Activated CD4-positive, alpha-beta T cell treated with anti-CD3 and anti-CD28 coated beads for 24 hours (primary cell): ENCODE results near the gene RYR1.
"Not testable (repeated sequence)": the region's sequence is repeated elsewhere in the genome, so short reads cannot be mapped to it uniquely, and the experiment has no call there.

ENCODE experiments used
- DNase-seq, 2 donors: peaks; one replicate each; pipeline ENCODE4 v3.0.0-alpha.2; 2020; ENCODE audit warnings: low read depth in 2 of 2

RYR1 gene

GRCh38 chr19:38457690-38458405 lies 24.4 kb downstream of the RYR1 start:
- DNase-seq: no peak

DNA sequence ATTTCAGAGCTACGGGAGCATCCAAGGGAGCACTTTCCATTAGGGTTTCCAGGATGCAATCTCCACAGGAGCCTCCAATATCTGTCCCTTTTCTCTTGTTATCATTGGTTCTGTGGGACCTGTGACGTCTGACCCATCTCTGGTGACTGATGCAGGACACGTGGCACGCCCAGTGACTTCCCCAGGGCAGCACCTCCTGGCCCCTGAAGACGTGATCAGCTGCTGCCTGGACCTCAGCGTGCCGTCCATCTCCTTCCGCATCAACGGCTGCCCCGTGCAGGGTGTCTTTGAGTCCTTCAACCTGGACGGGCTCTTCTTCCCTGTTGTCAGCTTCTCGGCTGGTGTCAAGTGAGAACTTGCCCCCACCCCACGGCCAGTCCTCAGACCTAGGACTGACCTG lies 25.5 kb downstream of the RYR1 start:
- DNase-seq: no peak

DNA sequence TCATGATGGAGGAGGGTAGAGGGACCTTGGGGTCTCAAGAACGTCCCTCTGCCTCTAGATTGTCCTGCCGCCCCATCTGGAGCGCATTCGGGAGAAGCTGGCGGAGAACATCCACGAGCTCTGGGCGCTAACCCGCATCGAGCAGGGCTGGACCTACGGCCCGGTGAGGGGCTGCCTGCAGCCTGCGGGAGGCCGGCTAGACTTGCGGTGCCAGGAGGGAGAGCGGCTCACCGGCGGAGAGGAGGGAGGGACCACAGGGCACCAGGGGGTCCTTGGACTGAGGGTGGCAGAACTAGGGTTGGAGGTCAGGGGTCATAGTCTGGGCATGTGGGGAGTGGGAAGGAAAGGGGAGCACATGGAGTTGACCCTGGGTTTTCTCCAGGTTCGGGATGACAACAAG lies 29.9 kb downstream of the RYR1 start:
- DNase-seq: no peak

GRCh38 chr19:38464421-38465082 lies 31.1 kb downstream of the RYR1 start:
- DNase-seq: no peak

DNA sequence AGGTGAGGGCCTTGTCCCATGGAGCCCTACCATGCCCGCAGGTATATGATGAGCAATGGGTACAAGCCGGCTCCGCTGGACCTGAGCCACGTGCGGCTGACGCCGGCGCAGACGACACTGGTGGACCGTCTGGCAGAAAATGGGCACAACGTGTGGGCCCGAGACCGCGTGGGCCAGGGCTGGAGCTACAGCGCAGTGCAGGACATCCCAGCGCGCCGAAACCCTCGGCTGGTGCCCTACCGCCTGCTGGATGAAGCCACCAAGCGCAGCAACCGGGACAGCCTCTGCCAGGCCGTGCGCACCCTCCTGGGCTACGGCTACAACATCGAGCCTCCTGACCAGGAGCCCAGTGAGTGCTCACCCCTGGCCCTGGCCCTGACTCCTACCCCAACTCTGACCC lies 32.6 kb downstream of the RYR1 start:
- DNase-seq: no peak

- no peak for DNase-seq
Observed at GRCh38 chr19:38467541-38468525, 34.3 kb downstream of the RYR1 start.

- DNase-seq: no peak
Observed at GRCh38 chr19:38469151-38469550, 35.7 kb downstream of the RYR1 start.

DNA sequence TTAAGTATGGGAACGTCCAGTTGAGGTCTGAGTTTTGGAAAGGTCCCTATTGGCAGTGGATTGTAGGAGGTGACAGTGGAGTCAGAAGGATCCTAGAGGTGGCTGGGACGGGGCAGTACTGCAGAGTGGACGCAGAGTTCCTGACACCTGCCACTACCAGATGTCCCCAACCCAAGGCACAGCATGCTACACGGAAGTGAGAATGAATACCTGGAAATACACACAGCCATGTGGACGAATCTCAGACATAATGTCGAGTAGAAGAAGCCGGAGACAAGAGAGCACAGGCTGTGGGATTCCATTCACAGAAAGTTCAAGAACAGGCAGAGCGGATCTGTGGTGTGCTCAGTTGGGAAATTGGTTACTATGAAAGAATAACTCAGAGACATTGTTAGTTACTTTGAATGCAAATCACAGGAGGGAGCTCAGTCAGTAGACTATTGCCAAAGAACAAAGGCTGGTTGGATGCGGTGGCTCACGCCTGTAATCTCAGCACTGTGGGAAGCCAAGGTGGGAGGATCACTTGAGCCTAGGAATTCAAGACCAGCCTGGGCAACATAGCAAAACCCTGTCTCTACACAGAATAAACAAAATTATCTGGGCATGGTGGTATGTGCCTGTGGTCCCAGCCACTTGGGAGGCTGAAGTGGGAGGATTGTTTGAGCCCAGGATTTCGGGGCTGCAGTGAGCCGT lies 37.4 kb downstream of the RYR1 start:
- no peak for DNase-seq

DNA sequence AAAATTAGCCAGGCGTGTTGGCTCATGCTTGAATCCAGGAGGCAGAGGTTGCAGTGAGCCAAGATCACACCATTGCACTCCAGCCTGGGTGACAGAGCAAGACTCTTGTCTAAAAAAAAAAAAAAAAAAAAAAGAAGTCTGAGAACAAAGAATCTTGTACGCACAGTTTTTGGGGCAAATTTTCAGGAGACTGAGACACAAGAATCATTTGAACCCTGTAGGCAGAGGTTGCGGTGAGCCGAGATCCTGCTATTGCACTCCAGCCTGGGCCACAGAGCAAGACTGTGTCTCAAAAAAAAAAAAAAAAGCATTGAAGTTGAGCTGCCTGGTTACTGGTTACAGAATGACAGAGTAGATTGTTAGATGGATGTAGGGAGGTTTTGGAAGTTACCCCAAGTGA lies 39.2 kb downstream of the RYR1 start:
- not testable (repeated sequence) for DNase-seq

GRCh38 chr19:38473201-38473600 lies 39.7 kb downstream of the RYR1 start:
- DNase-seq: no peak

DNA sequence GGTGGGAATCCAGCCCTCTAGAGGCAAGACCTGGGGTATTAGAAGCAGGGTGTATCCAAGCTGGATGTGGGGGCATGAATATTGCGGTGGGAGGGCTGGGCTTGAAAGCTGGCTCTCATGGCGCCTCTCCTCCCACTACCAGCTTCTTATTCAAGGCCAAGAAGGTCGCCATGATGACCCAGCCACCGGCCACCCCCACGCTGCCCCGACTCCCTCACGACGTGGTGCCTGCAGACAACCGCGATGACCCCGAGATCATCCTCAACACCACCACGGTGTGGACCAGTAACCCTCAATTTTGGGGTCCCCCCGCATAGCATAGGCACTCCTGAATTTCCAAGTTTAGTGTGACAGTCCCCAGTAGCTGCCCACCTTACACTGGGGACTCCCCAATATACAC lies 41.7 kb downstream of the RYR1 start:
- no peak for DNase-seq

- no peak for DNase-seq
Observed at GRCh38 chr19:38478273-38478971, 44.9 kb downstream of the RYR1 start.

DNA sequence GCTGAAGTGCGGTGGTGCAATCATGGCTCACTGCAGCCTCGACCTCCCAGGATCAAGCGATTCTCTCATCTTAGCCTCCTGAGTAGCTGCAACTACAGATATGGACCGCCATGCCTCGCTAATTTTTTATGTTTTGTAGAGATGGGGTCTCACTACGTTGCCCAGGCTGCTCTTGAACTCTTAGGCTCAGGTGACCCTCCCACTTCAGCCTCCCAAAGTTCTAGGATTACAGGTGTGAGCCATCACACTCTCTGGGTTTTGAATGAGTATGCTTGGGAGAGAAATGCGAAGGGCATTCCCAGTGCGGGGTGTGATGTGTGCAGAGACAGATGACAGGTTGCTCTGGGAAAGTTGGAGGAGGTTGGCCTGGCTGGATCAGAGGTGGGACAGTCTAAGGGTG lies 49.0 kb downstream of the RYR1 start:
- DNase-seq: no peak

GRCh38 chr19:38483016-38483630 lies 49.6 kb downstream of the RYR1 start:
- no peak for DNase-seq

DNA sequence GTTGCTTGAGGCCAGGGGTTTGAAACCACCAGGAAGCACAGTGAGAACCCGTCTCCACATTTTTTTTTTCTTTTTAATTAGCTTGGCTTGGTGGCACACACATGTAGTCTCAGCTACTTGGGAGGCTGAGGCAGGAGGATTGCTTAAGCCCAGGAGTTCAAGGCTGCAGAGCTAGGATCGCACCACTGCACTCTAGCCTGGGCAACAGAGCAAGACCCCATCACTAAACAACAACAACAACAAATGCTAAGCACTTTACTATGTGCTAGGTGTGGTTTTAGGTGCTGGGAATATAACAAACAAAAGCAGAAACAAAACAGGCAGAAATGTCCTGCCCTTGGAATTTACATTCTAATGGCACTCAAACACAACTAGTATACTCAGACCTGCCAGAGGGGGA lies 51.3 kb downstream of the RYR1 start:
- DNase-seq: no peak

DNA sequence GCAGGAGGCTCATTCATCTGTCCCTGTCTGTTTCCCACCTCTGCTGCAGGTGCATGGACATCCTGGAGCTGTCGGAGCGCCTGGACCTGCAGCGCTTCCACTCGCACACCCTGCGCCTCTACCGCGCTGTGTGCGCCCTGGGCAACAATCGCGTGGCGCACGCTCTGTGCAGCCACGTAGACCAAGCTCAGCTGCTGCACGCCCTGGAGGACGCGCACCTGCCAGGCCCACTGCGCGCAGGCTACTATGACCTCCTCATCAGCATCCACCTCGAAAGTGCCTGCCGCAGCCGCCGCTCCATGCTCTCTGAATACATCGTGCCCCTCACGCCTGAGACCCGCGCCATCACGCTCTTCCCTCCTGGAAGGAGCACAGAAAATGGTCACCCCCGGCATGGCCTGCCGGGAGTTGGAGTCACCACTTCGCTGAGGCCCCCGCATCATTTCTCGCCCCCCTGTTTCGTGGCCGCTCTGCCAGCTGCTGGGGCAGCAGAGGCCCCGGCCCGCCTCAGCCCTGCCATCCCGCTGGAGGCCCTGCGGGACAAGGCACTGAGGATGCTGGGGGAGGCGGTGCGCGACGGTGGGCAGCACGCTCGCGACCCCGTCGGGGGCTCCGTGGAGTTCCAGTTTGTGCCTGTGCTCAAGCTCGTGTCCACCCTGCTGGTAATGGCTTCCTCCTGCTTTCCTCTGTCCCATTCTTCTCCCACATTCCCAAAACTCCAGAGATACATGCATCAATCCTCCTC lies 52.2 kb downstream of the RYR1 start:
- DNase-seq: no peak

GRCh38 chr19:38486731-38487336 lies 53.3 kb downstream of the RYR1 start:
- DNase-seq: no peak

DNA sequence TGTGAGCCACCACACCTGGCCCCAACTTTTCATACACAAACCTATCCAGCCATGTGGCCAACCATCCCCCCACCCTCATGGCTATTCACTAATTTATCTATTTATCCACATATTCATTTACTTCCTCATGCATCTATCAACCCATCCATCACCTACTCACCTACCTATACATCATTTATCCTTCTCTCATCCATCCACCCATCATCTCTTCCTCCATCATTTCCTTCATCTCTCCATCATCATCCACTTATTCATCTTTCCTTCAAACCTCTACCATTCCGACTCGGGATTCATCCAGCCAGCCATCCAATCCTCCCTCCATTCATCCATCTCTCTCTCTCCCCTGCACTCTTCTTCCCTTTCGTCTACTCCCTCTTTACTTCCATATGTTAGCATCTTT lies 54.6 kb downstream of the RYR1 start:
- DNase-seq: no peak

GRCh38 chr19:38488776-38489481 lies 55.4 kb downstream of the RYR1 start:
- no peak for DNase-seq
